Activated CD8-positive, alpha-beta memory T cell treated with anti-CD3 and anti-CD28 coated beads for 1 hour (primary cell): ENCODE data around the gene DHX32.
"Not testable (repeated sequence)": the region's sequence is repeated elsewhere in the genome, so short reads cannot be mapped to it uniquely, and the experiment has no call there.

Experiments used
- DNase-seq, 2 donors: peaks; one replicate each; pipeline ENCODE4 v3.0.0-alpha.2; 2020; ENCODE audit warnings: low read depth in 1 of 2; ENCODE audit errors: extremely low read depth in 1 of 2

Gene DHX32

DNA sequence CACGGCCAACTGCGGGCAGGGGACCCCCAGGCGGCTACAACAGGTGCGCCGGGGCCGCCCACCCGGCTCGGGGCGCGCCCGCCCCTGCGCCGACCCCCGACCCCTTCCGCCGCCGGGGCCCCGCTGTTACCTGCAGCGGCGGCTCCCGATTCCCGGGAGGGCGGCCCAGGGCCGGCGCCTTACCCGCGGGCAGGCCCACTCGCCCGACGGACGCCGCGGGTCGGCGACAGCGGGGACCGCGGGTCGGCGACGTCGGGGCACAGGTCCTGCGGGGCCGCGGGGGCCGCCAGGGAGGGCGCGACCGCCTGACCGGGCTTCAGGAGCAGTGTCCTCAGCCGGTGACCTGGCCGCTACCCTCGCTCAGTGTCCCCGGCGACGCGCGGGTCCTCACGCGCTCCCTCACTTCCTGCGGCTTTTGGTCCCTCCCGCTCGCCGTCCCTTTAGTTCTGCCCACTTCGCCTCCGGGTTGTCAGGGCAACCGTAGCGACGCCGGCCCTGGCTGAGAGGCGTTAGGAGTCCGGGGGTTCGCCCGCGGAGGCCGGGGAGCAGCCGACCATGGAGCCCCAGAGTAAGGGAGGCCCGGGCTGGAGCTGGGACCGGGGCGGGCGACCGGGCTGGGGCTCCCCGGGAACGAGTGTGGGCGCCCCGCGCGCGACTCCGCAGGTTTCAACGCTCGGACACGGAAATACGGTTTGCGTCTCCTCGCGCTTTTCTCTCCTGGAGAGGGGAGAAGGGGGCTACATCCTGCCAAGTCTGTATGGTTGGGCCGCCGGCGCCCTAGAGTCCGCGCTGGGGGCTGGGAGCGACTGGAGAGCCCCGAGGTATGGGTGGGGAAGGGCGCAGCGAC is 15.2 kb upstream of the DHX32 start, which contains the start of gene FANK1:
Gene FANK1 (plus strand): TSS at position 477 of the 847 bp plus-strand sequence. CDS start 79 bp downstream, at position 556.
- peak; percentile 38 to 66 for DNase-seq

DNA sequence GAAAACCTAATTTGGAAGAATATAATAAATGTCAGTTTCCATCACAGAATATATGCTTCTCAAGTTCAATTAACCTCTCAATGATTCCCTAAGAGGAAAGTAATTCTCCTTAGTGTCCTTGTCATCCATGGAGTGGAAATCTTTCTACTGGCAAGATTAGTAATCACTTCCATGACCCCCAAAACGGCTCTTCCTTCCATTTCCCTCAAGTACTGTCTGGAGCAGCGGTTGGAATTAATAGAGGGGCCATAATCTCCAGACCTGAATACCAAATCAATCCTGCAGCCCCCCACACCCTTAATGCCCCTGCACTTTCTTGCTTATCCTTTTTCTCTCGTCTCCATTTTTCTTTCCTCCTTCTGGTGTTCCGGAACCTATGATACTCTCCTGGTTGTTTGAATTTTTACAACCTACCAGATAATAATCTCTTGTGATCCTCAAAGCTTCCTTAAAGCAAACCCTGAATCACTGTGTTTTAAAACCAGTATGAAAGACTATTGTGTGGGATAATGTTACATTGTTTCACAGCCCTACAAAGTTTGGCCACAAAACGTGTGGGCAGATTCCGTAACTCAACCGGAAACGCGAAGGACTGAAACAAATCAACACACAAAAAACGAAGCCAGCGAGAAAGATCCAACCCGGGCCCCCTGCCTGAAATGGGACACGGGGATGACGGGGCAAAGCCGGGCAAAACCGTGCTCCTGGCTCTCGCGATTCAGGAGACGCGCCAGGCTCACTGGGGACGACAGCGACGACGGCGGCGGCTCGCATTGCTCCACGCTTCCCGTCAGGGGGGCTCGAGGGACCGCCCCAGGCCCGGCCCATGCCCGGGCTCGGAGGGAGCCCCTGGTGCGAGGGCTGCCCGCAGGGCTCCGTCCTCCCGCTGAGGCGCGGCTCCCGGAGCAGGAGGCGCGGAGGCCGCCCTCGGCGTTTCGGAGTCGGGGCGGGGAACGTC is 14.3 kb upstream of the DHX32 start:
- peak in 1 of 2 donors; percentile 17 for DNase-seq

DNA sequence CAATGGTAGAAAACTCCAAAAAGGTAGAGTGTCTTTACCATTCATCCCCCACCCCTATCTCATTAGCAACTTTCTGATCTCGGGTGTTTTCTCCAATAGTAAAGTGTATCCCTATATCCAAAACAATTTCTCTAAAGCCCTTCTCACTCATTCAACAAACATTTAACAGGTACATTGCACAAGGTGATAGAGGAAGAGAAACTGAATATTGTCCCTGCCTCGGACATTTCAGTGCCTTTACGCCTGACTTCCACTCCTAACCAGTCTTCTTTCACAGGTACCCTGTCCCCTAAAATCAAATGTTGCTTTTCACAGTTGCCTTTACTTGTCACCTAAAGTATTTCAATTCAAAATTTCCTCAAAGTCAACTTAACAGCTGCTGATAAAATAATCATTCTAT is 13.1 kb upstream of the DHX32 start:
- DNase-seq: not testable (repeated sequence)

DNA sequence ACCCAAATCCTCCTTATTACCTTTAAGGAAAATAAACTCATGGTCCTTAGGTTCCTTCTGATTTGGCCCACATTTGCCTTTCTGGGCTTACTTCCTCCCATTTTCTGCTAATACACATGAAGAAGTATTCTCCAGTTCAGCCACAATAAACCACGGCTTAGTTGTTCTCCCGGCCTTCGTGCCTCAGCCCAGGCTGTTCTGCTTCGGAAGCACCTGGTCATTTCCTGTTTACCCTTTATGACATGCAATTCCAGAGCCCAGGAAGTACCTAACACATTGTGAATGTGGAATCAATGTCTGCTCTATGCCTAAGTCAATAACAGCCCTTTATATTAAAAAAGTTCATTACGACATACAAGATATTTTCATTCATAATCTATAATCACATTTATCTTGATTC is 11.3 kb upstream of the DHX32 start:
- DNase-seq: not testable (repeated sequence)

DNA sequence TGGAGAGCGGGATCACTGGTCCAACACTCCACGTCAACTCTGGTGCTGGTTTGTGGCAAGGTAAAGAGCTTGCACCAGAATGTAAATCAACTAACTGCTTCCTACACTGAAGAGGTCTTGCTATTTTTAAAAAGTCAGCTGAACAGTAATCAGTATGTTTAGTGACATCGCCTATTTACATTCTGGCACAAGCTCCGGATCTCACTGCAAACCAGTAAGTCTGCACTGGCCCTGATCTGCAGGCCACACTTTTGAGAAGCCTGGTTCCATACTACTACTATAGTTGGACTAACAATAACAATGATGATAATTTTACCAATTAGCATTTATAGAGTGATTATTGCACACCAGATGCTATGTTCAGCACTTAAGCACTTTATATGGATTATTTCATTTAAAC is 8.3 kb upstream of the DHX32 start:
- DNase-seq: not testable (repeated sequence)

DNA sequence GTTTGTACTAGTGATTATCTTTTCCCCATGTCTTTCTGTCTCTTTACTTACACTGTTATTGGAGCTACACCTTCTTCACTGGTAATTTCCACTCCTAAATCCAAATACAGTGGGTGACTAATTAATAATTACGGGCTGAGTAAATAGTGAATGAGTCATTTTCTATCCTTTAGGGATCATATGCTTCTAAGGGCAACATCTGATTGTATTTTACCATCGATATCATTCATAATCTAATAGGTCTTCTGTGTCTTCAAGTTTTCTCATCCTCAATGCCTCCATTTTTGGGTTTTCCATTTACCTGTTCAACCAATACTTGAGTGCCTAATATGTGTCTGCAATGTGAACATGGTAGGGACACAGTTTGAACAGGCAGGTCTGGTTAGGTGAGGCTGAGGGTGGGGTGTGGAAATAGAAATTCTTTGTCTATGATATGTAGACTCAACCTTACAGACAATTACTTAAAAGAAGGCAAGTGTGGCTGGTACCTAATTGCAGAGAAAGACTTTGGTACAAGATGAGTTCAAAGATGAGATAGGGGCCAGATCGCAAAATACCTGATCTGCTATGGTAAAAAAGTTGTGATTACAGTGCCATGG is 5.9 kb upstream of the DHX32 start:
- DNase-seq: no peak

DNA sequence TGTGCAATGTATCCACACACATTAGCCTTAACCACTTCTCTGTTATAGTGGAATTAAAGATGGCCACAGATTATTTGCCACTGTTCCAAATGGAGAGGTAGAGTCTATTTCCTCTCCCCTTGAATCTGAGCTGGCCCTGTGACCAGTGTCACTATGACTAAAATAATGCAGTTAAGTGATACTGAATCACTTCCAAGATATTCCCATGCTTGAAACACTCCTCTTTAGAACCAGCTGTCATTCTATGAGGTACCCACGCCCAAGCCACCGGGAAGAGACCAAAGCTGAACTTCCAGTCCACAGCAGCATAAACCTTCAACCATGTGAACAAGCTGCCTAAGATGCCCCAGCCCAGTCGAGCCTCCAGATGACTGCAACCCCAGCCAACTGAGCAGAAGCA is 2.1 kb upstream of the DHX32 start:
- no peak for DNase-seq

DNA sequence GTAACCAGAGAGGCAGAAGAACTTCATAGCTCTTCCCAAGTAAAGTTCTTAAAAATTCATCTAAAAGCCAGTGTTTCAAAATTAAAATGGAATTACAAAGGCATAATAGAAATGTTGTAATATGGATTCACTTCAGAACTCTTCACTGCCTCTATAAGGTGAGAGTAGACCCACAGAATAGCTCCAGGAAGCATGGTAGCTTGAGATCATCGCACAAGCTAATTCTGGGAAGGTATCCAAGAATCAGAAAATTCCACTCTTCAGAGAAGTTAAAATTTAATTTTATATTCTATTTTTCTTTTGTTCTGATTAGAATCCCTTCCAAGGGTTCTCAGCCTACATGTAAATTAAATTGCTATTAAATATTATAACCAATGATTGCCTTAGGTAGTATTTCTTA is 1.5 kb upstream of the DHX32 start:
- no peak for DNase-seq

DNA sequence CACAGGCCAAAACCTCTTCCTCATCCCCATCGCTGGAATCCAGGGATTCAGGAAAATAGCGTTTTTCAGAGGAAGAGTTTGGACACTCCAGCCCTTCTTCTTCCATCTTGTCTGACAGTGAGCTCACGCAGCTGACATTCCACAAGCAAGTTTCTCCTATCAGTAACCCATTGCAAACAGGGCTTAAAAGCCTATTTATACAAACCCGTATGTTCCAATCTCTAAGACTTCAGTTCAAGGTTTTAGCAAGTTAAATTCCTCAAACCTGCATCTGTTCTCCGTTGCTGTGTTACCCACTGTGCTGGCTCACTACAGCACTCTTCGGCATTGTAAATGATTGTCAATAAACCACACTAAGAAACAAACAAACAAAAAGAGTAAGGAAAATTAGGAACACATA is 373 bp downstream of the DHX32 start:
- DNase-seq: no peak

DNA sequence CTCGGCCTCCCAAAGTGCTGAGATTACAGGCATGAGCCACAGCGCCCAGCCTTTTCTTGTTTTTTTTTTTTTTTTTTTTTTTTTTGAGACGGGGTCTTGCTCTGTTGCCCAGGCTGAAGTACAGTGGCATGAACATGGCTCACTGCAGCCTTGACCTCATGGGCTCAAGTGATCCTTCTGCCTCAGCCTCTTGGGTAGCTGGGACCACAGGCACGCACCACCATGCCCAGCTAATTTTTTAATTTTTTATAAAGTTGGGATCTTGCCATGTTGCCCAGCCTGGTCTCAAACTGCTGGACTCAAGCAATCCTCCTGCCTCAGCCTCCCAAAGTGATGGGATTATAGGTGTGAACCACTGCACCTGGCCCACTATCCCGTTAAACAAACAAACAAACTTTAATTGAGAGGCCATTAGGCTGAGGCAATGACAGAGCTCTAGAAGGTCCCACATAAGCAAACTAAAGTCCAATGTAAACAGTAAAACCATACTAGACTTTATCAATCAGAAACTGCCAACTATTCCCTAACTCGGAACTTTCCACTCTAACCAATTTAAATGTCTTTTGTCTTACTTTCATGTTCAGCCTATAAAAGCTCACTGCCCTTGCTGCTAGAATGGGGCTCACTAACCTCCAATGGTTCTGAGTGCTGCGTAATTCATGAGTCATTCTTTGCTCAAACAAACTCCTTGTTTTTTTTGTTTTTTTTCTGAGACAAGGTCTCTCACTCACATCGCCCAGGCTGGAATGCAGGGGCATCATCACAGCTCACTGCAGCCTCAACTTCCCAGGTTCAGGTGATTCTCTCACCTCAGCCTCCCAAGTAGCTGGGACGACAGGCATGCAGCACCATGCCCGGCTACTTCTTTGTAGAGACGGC is 1.9 kb downstream of the DHX32 start:
- DNase-seq: no peak

DNA sequence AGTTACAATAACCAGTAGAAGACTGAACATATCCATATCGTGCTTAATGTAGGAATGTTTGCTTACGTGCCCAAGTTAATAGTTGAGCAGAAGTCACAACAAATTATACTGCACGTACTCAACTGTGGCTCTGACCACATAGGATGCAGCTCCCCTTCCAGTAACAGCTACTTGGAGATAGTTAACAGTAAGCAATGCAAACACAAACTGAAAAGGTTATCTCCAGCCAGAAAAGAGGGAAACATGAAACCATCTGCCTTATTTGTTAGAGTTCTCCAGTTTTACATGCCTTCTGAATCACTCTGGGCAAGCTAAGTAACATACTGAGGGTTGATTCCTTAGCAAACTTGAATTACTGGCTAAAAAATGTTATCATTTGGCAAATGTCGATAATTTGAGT is 9.8 kb downstream of the DHX32 start:
- no peak for DNase-seq

DNA sequence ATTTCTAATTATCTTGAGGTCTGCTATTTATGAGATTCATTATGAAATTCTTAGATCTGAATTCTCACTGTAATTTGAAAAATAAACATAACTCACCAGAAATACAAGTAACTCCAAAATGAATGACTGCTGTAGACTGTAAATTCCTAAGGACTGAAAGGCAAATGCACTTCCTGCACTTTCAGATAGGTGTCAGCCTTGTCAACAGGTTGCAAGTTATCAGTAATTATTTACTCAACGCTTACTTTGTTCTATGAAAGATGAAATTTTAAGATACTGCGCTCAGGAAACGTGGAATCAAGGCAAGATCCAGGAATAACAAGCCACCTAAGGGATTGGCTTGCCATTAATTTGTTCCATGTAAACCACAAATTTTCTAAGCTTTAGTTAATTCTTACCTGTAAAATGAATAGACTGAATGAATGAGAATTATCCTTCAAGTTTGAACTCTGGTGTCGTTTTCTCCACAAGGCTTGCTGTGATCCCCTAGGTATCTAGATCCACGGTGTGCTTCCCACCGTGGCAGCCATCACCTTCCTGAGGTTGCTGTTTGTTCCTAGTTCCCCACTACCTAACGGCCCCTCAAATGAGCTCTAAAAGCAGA is 12.6 kb downstream of the DHX32 start:
- DNase-seq: no peak

DNA sequence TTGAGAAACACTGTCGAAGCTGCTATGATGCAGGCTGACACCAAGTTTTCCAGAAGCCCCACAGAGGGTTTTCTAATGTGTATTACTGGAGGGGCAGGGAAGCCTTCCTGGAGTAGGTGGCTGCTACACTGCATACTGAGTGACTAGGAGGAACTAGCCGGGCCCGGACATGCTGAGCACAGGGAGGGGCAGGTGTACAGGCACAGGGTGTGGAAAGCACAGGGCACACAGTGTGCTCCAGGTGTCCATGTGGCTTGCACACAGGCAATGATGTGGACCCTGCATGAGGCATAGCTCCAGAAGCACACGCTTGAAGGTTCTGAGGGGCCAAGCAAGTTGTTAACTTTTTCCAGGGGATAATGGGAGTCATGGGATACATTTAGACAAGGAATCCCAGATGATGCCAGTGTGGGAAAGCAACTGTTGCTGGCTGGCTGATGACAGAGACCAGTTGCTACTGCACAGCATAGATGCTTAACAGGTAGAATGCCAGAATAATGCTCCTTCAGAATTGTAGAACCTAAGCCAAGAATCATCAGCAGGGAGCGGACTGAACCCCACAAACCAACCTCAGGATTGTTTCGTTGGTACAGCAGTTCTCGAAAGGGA is 14.6 kb downstream of the DHX32 start:
- DNase-seq: no peak

DNA sequence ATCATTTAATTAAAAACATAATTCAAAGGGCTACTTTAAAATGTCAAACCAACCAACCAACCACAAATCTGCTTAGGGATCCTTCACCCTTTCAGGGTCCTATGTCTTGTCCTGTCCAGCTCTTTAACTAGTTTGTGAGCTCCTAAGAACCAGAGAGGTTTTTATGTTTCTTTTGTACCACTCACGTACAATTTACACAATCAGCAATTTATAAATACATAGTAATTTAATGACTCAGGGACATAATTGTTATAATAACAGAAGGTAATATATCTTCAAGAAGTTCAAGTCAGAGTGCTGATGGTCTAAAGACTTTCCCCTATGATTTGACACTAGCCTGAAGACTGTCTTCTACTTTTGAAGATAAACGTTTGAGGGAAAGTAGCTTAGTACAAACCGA is 16.0 kb downstream of the DHX32 start:
- no peak for DNase-seq

DNA sequence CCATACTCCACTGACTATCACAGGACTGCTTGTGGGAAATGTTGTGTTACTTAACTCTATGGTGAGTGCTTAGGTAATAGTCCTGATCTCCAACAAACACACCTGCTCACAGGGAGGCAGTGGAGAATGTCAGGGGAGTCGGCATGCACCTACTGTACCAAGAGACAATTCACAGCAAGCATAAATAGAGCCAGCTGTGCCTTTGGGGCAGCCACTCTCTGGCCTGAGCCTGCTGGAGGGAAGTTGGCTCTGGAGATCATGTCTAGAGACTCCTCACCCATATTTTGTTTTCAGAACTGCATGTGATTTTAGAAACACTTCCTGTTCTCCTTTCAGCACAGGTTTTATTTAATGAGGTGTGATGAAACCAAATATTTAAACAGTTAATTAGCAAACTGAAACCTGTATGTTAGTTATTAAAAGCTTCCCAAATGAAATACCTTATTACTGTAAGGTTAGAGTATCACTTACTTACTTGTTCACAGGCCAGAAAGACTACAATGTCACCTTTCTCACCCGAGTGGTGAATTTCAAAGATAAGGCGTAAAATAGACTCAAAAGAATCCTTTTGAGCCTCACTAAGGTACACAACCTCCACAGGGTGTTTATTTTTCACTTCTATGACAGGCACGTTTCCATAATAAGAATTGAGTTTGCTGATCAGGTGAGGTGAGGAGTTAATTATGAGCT is 21.8 kb downstream of the DHX32 start:
- DNase-seq: no peak

DNA sequence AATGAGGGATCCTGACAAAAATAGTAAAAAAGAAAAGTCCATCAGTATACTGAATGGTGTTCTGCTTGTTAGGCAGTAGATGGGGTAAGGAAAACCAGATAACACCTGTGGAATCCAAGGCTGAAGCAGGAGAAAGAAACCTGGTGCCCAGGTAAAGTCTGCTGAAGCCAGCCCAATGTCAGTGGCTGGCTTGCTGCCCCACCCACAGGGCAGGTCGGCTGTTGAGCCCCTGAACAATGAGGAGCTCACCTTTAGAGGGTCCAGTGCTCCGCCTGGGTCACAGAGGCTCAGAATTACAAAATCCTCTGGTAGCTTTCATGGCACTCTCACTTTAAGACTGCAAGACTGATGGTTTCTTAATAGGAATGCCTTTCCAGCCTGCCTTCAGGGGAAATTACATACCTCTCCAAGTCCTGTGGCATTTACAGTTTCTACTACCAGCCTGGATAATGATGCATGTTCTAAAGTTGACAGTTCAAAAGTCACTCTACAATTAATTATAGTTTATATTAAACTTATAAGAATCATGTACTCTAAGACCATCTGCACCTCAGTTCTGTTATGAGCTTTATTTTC is 23.8 kb downstream of the DHX32 start:
- no peak for DNase-seq

DNA sequence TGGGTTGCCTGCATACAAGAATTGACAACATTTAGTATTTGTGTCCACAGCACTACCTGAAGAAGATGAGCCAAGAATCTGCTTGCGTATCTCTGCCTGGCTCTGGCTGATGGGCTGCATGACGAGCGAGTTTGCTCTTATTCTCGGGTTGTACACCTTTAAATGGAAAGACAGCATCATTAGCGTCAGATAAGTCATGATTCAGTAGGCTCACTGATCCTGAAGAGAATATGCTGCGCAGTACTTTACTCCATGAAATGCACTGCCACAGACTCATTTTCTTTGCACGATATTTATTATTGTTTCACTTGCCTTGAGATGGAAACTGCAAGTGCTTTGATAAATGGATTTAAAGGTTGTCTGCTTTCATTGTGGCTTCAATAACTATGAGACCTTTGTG is 28.6 kb downstream of the DHX32 start:
- no peak for DNase-seq
